Gastrocnemius medialis (tissue), 4 donors: ENCODE data around the gene NDUFS4.
"Not testable (repeated sequence)": the region's sequence is repeated elsewhere in the genome, so short reads cannot be mapped to it uniquely, and the experiment has no call there.

ENCODE experiments used
- POLR2A ChIP-seq, 2 donors: fragments of 450-650 bp; IDR thresholded peaks; one replicate each; pipeline ENCODE4 v1.6.1; 2017; ENCODE audit warnings: antibody characterized with exemption in 2 of 2, mild to moderate bottlenecking in 2 of 2, moderate library complexity in 2 of 2
- TF ChIP-seq, protein P1 (sequence below), 5 experiments: fragments of 450-650 bp in 3 of 5; fragments of 200-600 bp in 2 of 5; sonication (generic) in 2 of 5; IDR thresholded peaks in 4 of 5; conservative IDR thresholded peaks in 1 of 5; 1 replicate in 4 of 5; 2 replicates in 1 of 5; pipeline ENCODE4 v1.5.1; 2016 to 2019; ENCODE audit warnings: antibody characterized with exemption in 5 of 5, mild to moderate bottlenecking in 3 of 5, moderate library complexity in 3 of 5

DNA sequence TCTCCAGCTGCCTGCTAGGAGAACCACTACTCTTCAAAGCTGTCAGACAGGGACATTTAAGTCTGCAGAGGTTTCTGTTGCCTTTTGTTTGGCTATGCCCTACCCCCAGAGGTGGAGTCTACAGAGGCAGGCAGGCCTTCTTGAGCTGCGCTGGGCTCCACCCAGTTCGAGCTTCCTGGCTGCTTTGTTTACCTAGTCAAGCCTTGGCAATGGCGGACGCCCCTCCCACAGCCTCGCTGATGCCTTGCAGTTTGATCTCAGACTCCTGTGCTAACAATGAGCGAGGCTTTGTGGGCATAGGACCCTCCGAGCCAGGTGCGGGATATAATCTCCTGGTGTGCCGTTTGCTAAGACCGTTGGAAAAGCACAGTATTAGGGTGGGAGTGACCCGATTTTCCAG lies 104.9 kb downstream of the NDUFS4 start:
- not testable (repeated sequence) for TF ChIP-seq POLR2A (IDR thresholded peaks at IDR 0.05)
- TF ChIP-seq, protein P1, sequence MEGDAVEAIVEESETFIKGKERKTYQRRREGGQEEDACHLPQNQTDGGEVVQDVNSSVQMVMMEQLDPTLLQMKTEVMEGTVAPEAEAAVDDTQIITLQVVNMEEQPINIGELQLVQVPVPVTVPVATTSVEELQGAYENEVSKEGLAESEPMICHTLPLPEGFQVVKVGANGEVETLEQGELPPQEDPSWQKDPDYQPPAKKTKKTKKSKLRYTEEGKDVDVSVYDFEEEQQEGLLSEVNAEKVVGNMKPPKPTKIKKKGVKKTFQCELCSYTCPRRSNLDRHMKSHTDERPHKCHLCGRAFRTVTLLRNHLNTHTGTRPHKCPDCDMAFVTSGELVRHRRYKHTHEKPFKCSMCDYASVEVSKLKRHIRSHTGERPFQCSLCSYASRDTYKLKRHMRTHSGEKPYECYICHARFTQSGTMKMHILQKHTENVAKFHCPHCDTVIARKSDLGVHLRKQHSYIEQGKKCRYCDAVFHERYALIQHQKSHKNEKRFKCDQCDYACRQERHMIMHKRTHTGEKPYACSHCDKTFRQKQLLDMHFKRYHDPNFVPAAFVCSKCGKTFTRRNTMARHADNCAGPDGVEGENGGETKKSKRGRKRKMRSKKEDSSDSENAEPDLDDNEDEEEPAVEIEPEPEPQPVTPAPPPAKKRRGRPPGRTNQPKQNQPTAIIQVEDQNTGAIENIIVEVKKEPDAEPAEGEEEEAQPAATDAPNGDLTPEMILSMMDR (IDR thresholded peaks at IDR 0.05 in 4 of 5, conservative IDR thresholded peaks at IDR 0.05 in 1 of 5), result not testable (repeated sequence)
